Measurements from ENCODE around the gene GPSM3.

Gene GPSM3

DNA sequence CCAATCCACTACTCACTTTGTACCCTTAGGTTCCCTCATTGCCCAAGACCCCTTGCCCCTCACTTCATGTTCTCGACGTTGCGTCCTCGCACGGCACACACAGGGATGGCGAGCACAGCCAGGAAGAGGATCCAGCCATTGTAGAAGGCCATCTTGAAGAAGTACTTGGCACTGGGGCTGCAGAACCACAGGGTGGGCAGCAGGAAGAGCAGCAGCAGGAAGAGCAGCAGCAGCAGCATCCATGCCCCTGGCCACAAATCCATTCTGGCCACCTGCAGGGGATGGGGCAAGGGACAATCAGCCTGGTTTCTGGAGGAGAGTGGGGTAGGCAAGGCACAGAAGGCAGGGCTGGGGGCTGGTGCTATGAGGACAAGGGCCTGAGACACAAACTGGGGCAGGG lies 21.2 kb downstream of the GPSM3 start:
- DNase-seq = no peak

DNA sequence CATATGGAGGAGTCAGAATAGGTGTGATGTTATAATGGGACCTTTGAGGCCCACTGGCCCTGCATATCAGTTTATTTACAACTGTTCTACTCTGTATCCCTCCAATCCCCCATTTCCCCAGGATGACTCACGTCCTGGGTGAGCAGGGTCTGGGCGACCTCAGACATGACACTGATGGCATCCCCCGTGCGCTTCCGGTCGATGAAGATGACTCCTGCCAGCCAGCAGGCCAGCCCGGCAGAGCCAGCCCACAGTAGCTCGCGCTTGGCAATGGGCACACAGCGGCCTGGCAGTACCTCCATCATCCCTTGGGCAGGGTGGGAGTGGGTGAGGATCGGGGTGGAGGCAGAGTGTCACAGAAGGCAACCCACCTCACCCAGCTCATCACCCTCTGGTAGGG lies 22.1 kb downstream of the GPSM3 start:
- no peak for DNase-seq

DNA sequence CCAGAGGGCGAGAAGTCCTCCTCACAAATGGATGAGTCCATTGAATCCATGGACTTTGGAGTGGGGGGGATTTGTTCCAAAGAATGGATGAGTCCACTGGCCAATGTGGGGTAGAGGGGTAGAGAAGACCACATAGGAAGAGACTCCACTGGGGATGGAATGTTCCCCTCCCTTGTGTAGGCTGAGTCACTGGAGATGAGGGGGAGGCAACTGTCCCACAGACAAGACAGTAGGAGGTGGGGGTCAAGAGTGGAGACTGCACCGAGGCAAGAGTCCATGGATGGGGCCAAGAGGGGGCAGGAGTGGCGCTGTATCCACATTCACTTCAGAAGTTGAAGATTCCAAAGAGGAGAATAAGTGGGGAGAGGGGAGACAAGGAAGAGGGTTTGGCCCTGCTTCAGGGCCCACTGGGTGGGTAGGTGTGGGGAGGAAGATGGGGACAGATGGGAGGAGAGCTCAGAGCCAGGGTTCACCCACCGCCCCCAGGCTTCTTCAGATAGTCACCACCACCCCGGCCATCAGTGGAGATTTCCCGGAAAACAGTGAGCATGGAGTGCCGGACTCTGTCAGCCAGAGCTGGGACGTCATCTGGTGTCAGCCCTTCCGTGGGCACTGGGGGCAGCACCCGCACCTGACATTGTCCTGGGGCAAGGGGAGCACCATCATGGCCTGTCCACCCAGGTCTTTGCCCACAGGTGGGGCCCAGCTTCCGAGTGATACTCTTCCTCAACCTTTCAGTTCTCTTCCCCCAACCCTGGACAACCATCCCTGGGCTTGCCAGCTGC lies 23.4 kb downstream of the GPSM3 start:
- DNase-seq = no peak

DNA sequence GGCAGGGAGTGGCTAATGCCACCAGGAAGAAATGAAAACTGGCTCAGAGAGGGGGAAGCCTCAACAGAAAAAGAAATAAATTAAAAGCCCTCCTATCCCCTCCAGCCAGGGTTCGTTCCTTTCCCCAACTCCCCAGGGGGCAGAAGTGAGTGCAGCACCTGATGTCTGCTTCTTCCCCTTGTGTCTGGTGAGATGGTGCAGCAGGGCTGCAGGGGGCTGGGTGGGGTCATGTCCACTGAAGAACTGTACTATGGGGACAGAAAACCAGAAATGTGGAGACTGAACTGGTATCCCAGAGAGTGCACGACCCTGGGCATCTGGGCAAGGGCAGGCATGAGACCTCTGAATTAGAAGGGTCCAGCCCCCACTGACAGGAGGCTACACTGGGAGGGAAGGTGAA lies 24.1 kb downstream of the GPSM3 start:
- no peak for DNase-seq

DNA sequence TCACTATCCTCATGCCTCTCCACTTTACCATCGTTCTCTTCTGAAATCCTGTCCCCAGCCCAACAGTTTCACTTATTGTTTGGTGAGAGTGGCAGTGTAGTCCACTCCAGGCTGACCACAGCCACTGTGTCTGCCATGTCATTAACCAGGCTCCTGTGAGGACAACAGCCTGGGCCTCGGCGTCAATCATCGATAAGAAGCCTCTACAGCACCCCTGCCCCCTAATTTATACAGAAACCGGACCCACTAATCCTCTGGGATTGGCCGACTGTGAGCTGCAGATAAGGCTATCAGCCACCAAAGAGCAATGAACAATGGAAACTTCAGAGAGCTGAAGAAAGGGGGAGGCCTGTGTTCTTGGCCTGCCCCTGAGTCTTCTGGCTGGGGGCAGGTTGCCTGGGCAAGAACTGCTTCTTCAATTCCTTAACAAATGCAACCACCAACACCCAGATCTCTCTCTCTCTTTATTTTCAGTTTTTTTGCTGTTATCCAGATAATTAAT lies 24.6 kb downstream of the GPSM3 start:
- no peak for DNase-seq

DNA sequence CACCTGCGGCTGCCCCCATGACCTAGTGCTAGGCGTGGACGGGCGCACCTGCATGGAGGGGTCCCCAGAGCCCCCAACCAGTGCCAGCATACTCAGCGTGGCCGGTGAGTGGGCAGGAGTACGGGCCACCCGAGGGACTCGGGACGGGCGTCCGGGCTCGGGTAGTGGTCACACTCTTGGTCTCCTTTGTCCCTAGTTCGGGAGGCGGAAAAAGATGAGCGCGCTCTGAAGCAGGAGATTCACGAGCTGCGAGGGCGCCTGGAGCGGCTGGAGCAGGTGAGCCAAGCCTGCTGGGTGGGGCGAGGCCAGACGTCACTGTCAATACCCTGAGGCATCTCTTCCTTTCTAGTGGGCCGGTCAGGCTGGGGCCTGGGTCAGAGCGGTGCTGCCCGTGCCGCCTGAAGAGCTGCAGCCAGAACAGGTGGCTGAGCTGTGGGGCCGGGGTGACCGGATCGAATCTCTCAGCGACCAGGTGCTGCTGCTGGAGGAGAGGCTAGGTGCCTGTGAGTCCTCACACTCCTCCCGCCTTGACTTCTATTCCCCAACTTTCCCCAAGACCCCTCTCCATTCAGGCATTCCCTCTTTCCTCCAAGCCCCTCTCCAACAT lies 25.2 kb downstream of the GPSM3 start:
- no peak for DNase-seq

DNA sequence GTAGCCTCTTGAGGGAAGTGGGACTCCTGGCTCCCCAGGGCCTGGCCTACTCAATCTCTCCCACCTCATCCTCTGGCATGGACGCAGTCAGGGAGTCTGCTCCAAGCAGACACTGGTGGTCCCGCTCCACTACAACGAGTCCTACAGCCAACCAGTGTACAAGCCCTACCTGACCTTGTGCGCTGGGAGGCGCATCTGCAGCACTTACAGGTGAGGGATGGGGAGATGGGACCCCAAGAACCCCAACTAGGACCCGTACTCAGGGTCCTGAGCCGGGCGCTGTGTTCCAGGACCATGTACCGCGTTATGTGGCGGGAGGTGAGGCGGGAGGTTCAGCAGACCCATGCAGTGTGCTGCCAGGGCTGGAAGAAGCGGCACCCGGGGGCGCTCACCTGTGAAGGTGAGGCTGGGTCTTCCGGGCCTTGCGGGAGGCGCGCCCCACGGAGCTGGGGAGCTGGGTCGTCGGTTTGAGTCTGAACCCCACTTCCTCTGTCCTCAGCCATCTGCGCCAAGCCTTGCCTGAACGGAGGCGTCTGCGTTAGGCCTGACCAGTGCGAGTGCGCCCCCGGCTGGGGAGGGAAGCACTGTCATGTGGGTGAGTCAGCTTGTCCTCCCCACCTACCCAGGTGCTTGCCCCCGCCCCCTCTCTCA lies 25.9 kb downstream of the GPSM3 start:
- DNase-seq = no peak

DNA sequence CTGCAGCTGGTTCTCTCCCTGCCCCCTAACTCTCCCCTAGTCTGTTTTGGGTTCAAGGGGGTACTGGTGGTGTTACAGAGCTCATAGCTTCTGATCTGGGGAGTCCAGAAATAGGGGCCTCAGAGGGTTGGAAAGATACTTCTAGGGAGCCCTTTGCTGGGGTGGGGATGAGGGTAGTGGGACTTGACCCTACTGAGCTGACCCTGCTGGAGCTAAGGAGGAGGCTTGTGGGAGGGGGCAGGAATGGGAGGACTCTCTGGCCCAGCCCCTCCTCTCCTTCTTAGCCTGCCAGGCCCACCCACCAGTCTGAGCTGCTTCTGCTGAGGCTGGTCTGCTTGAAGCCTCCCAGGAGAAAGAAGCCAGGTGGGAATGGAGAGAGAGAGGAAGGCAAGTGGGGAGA lies 28.1 kb downstream of the GPSM3 start, which contains the start of gene EGFL8:
EGFL8 (plus strand) TSS at position 301 of the 400 bp plus-strand sequence. CDS start 1,571 bp downstream, outside the sequence.
- no peak for DNase-seq

DNA sequence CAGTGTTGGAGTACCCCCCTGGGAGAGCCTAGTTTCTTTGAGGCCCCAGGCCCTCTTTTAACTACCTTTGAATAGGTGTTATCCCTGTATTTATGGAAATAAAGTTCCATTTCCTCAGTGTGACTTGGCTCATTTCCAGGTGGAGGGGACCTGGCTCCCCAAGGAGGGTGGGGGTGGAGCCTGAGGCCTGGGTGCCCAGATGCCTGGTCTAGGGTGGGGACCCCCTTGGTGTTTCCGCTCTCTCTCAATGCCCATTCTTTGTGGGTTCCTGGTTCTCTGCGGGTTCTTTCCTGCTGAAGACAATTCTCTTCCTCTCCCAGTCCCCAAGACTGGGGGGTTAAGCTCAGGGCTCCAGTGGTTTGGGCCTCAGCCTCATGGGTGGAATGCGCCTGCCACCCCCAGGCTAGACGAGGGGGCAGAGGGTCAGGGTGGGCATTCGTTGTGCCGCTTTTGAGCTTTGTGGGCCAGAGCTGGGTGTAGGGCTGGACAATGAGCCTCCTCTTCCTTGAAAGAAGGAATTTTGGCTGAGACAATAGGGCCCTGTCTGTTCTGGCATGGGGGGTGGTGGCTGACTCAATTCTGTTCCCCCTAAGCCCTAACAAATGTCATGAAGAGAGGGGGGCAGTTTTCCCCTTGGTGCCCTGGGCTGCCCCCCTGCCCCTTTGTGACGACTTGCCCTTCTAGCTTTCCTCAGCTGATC lies 28.7 kb downstream of the GPSM3 start:
- DNase-seq = no peak

DNA sequence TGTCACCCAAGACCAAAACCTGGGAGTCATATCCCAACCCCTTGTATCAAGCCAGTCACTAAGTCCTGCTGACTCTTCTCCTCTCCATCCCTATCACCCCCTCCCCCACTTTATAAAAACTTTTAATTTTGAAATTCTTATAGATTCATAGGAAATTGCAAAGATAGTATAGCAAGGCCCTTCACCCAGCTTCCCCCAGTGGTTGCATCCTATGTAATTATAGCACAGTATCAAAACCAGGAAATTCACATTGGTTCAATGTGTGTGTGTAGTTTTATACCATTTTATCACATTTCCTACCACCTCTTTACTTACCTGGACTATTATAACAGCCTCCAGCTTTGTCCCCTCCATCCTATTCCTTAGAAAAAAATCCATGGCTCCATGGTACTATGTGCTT lies 34.4 kb downstream of the GPSM3 start:
- no peak for DNase-seq

DNA sequence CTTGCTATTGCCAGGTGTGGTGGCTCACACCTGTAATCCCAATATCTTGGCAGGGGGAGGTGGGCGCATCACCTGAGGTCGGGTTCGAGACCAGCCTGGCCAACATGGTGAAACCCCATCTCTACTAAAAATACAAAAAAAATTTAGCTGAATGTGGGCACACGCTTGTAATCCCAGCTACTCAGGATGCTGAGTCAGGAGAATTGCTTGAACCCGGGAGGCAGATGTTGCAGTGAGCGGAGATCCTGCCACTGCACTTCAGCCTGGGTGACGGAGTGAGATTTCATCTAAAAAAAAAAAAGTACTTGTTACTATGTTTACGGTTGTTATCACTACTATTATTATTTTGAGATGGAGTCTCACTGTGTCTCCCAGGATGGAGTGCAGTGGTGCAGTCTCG lies 35.6 kb downstream of the GPSM3 start:
- no peak for DNase-seq

DNA sequence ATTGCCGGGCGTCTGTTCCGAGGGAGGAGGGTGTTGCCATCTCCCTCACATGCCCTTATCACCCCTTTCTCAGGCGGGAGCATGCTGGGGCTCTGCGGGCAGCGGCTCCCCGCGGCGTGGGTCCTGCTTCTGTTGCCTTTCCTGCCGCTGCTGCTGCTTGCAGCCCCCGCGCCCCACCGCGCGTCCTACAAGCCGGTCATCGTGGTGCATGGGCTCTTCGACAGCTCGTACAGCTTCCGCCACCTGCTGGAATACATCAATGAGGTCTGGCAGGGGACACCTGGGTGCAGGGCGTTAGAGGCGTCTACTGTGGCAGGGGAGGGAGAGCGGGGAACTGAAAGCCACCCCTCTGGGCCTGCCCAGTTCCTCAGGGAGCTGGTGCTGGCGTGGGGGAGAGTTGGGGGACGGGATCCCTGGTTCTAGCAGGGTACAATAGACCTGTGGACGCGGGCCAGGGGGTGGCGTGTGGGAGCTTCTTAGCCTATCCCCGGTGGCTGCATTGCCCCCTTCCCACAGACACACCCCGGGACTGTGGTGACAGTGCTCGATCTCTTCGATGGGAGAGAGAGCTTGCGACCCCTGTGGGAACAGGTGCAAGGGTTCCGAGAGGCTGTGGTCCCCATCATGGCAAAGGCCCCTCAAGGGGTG lies 37.8 kb downstream of the GPSM3 start:
- DNase-seq = peak; percentile 53

DNA sequence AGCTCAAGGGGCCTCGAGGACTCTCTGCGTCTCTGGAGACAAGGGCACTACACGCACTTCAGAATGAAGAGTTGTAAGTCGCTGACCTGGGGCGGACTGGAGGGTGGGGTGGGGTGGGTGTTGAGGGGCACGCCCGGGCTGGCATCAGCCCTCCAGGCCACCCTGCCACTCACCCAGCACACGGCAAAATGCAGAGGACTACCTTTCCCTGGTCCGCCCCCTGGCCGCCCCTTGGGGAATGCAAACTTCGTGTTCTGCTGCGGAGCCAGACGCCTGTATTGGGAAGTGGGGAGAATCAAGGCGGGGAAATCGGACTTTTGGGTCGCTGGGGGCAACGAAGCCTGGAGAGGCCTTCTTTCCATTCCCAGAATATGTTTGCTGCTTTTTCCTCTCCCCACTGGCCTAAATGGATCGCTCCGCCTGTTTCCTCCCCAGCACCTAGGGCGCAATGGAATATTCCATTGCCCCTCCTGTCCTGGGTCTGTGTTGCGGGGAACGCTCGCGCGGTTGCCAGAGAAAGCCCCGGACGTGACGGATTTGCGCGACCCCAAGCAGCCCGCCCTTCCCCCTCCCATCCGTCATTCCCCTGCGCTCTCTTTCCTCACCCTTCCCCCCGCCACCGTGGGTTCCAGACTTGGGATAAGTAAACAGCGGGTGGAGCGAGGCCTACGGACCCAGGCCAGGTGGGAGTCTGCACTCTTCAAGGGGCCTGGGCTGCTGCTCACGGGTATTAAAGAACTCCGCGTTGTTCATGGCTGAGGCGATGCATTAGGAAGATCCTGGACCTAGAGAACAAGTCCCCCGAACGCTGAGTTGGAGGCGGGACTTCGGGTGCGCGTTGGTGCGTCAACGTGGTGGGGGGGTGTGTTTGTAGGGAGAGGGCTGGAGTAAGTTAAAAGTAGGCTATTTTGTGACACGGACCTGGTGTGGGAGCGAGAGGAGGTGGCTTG lies 38.6 kb downstream of the GPSM3 start, which contains the start of gene PPT2:
PPT2 (plus strand) TSS at position 578 of the 950 bp plus-strand sequence. CDS start 454 bp downstream, outside the sequence.
- peak; percentile 93 for DNase-seq

DNA sequence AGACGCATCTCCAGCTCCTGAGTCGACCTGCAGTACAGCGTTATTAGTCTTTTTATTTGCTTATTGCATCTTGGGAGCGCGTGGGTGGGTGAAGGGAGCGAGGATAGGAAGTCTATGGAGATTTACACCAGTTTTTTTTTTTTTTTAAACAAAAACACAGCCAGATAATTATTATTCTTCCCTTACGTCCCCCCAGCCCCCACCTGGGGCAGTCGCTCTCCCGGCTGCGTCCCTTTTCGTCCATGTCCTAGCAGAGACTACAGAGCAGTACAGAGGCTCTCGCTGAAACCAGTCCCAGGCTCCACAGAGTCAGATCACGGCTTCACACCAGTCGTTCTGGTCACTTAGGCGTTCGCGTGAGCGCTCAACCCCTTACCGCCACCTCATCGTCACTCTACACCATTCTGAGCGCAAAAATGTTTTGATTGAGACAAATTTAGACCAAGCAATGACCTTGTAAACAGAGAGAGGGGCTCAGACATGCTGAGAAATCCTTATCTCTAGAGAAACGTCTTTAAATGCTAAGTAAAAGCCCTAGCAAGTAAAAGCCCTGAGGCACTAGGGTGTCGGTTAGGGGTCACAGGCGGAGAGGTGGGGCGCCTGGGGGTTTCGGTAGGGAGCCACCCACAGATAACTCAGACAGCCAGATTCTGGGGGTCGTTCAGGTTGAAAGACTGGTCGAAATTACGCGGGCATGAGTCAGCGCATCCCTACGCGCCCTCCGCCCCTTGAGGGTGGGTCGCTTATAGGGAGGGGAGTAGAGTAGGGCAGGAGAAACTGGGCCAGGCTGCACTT lies 39.5 kb downstream of the GPSM3 start:
- DNase-seq = peak; percentile 31

DNA sequence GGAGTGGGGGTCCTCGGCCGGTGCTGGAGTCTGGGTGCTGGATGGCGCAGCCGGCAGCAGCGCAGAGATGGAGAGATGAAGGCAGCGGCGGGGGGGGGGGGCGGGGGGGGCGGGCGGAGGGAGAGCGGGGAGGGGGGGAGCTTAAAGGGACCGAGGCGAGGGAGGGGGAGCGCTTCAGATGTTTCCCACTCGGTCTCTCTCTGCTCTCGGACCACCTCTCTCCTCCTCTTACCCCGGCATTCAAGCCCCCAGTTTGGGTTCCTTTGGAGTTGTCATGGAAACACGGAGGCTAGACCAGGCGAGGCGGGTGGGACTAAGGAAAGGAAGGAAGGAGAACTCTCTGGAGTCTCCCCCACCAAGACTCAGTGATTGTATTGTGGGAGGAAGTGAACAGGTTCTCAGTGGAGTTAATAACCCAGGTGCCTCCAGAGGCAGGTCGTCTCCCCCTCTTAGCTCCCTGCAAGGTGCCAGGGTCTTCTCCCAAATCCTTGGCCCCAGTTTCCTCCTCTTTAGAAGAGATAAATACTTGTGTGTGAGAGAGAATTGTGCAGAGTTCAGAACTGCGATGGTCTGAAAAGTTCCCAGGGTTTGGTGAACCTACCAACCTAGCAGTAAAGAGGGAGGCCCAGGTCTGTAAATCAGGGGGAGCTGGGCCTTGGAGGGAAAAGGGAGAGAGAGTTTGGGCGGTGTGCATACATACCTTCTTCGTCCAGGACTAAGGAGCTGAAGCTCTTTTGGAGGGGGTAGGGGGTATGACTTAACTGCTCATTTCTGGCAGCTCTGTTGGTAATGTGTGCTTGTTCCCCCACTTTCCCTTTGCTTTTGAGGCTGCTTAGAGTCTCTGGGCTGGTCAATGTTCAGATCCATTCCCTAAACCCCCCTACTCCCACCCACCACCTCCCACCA lies 40.3 kb downstream of the GPSM3 start, which contains the start of gene PRRT1:
PRRT1 (minus strand) TSS at position 77 of the 906 bp plus-strand sequence. CDS start 112 bp downstream, outside the sequence.
- no peak for DNase-seq

DNA sequence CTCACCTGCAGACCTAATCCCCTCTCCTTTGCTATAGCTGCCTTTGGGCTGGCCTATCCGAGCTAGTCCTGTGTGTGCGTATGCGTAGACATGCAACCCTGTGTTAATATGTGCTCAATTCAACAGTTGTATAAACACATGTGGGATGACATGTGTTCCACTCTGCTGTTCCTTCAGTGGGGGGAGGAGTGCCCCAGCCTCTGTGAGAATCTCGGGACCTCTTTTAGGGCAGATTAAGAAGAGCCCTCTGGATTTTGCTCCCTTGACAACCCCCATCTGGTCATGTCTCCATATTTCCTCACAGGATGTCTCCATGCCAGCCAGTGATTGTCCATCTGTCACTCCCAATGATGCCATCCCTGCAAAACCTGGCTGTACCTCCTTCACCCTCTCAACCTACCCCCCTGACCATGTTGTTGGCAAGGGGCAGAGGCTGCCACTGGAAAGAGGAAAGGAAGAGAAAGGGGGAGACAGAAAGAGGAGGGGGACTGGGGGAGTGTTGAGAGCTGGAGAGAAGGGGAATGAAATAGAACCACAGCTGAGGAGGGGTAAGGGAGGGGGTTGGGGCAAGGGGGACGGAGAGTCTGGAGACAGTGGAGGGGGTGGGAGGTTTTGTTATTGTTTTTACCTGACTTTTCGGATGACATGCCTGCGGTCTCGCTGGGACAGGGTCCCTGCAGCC lies 41.1 kb downstream of the GPSM3 start:
- DNase-seq = no peak

DNA sequence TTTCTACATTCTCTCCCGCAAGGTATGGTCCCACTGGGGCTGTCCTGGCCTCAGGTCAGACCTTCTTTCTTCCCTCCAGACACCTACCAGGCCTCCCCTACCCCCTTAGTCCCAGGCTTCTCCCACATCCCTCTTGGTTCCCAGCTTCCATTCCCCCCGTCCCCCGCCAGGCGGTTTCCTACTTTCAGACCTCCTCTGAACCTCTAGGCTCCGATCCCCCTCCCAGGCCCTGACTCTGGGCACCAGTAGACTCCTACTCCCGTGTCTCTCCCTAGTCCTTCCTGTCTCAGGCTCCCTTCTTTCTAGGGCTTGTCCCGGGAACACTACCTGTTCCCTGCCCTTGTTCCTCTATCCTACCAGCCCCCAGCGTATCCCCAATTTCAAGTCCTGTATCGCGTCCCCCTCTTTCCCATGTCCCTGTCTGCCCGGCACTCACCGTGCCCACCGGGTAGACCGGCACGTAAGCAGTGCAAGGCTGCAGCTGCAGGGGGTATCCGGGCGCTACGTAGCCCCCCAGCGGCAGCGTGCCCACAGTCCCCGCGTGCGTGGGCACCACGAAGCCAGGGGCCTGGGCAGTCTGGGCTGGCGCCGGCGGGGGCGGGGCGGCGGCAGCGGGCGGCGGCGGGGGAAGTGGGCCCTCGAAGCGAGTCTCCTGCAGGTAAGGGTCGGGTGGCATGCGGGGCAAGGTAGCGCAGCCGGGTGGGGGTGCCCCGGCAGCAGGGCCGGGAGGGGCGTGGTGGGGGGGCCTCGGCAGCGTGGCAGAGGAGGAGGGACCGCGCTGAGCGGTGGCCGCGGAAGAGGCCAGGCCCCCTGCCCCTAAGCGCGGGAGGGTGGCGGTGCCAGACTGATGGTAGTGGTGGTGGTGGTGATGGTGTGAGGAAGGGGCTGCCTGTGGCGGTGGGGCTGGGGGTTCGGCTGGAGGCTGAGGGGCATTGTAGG lies 42.2 kb downstream of the GPSM3 start:
- DNase-seq = no peak
